Erythroblast (primary cell): Measurements from ENCODE around the gene ZNF609.

ENCODE experiments used
- DNase-seq, 2 experiments: peaks; one replicate each; lab custom pipeline; 2025; lab: John Stamatoyannopoulos, UW
- GATA1 ChIP-seq: IDR thresholded peaks from 2 replicates; pipeline ENCODE4 v1.6.1; 2011; ENCODE audit warnings: low read depth, mild to moderate bottlenecking, control low read depth, low read length, moderate library complexity
- POLR2A ChIP-seq: IDR thresholded peaks from 2 replicates; pipeline ENCODE4 v1.6.1; 2011; ENCODE audit warnings: mild to moderate bottlenecking, low read length

The ZNF609 gene

DNA sequence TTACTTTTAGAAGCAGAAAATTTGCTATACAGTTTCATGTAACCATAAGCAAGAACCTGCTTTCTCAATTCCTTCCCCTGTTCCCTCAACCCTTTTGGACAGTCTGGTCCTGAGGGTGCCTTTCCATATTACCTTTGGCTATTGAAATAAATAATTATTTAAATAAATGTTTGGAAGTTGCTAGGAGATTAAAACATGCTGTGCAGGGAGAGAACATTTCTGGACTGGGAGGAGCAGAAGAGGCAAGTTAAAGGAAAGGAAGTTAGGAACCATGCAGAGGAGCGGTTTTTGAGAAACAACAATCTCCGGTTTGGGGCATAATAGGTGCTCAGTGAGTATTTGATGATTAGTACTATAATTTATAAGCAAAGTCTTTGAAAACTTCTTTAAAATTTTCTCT lies 41.8 kb downstream of the ZNF609 start:
- no peak for DNase-seq
- TF ChIP-seq GATA1: no peak

DNA sequence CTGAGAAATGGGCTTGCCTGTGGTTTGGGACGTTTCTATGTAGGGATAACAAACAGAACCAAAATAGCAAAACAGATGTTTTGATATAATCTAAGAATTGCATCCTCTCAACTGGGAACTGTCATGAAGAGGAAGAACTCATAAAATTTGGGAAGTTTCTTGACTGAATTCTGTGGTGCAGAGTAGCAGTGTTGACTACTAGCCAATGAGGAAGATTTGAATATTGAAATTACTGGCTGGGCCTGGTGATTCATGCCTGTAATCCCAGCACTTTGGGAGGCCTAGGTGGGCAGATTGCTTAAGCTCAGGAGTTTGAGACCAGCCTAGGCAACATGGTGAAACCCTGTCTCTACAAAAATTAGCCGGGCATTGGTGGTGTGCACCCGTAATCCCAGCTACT lies 42.2 kb downstream of the ZNF609 start:
- no peak for DNase-seq
- TF ChIP-seq GATA1 (no peak), POLR2A (no peak)

- DNase-seq: no peak
- TF ChIP-seq POLR2A (no peak), GATA1 (no peak)
Measured at GRCh38 chr15:64503197-64503596, 42.8 kb downstream of the ZNF609 start.

- no peak for DNase-seq
- TF ChIP-seq GATA1 (no peak), POLR2A (no peak)
Measured at GRCh38 chr15:64503640-64504039, 43.3 kb downstream of the ZNF609 start.

DNA sequence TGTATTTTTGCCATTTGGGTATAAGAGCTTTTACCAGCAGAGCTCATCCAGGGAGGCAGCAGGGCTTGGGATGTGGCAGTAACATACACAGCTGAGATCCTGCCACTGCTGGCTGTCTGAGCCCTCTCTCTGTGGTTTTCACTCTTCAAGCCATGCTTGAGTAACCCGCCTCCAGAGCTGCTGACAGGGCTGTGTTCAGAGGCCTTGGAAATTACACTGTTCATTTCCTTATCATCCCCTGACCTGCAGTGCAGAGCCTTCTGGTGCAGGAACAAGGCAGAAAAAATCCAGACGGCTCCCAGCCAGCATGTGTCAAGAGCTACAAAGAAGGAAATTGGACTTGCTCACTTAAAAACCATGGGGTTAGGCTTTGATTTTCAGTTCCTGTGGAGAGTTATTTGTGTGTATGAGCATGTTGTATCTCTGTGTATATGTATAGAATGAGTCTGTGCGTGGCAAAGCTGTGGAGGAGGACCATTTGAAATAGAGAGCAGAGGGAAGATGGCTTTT lies 47.0 kb downstream of the ZNF609 start:
- DNase-seq: peak; percentile 66 to 77
- no peak for TF ChIP-seq POLR2A
- TF ChIP-seq GATA1: no peak

DNA sequence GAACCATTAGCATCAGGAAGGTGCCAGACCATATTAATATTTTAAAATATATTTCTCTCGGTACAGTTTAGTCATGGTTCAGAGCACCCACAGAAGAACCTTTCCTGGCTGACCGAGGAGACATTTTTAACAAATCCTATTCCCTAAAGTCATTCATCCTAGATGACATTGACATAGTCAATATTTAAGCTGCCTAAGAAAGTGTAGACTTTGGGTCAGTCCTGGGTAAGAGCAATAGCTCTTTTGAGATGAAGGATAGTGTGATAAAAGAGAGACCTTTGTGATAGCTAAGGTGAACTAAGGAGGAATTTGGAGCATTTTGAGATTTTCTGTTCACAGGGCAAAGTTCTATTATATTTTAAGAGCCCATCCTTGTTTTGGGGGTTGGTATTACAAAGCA lies 47.5 kb downstream of the ZNF609 start:
- DNase-seq: no peak
- no peak for TF ChIP-seq GATA1
- no peak for TF ChIP-seq POLR2A

GRCh38 chr15:64513823-64514222 lies 53.4 kb downstream of the ZNF609 start:
- DNase-seq: no peak
- no peak for TF ChIP-seq GATA1
- no peak for TF ChIP-seq POLR2A

GRCh38 chr15:64515196-64515595 lies 54.8 kb downstream of the ZNF609 start:
- TF ChIP-seq GATA1 (no peak), POLR2A (no peak)
- DNase-seq: no peak

- no peak for DNase-seq
- no peak for TF ChIP-seq POLR2A
- TF ChIP-seq GATA1: no peak
Measured at GRCh38 chr15:64515825-64516224, 55.4 kb downstream of the ZNF609 start.

GRCh38 chr15:64519897-64520296 lies 59.5 kb downstream of the ZNF609 start:
- DNase-seq: no peak
- no peak for TF ChIP-seq POLR2A
- no peak for TF ChIP-seq GATA1

DNA sequence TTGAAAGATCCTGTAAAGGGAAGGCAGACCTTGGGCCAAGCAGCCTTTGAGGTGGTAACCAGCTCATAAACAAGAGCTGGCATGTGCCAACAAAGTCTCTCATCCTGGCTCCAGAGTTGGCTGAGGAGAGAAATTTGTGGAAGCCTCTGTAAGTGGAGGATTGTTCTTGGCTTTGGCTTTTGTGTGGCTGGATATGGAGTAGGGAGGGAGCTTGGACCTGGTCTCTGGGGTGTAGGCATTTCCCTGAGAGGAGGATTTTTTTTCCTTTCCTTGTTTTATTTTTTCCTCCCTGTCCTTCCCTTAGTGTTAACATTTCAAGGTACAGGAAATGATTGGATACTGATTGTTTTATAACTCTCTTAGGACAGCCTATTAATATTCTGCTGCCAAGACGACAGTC lies 60.8 kb downstream of the ZNF609 start:
- no peak for DNase-seq
- TF ChIP-seq GATA1 (no peak), POLR2A (no peak)

DNA sequence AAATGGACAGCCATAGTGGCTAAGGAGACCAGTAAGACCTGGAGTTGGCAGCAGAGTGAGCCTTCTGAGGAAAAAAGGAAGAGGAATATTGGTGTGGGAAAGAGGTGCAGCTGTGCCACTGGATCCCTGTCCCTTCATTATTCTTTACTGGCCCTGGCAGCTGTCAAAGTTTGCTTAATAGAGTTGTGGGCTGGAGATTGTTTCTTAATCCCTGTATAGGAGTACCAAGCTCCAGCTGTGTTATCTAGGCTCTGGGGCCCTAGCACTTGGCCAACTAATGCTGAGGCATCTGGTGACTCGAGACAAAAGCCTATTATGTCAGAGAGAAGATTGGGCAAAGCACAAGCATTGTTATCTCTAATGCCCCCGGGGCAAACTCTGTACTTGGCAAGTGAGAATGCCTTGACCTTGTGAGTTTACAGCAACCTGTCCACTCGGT lies 61.4 kb downstream of the ZNF609 start:
- DNase-seq: peak; percentile 78 to 93
- peak; percentile 25 for TF ChIP-seq GATA1
- TF ChIP-seq POLR2A: no peak

DNA sequence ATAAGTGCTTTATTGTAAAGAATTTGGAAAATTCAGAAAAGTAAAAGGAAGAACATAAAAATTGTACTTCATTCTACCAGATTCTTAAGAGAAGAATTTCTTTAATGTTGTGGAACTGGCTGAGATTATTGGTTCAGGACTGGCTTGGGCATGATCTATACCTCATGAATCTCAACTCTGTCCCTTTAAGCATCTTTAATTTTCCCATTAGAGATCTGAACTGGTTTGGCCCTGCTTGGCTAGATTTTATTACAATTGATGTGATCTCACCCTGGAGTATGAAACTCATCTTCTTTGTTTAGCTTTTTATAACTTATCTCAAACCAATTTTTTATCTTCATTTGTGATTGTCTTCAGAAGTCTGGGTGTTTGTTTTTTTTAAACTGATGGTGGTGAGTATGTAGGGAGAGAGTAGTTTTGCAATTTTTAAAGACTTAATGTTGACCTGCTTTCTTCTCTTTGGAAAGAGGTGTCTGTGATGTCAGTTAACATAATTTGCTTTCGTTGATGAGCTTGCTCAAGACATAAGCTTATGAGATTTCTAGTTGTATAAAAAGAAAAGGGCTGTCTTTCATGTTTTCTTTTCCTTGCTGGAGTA lies 61.9 kb downstream of the ZNF609 start:
- no peak for DNase-seq
- TF ChIP-seq GATA1: no peak
- no peak for TF ChIP-seq POLR2A

DNA sequence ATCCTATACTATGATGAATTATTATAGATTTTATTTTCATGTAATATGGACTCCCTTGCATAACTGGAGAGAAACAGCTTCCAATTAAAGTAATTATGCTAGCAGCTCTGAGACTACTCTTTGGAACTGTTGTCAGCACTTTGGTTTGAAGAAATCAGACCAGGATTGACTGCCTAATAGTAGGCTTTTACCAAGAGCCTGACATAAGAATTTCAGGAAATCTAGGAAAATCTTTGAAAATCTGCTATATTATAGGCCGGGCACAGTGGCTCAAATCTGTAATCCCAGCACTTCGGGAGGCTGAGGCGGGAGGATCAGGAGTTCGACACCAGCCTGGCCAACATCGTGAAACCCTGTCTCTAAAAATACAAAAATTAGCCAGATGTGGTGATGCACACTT lies 62.9 kb downstream of the ZNF609 start:
- no peak for DNase-seq
- TF ChIP-seq GATA1: no peak
- no peak for TF ChIP-seq POLR2A

DNA sequence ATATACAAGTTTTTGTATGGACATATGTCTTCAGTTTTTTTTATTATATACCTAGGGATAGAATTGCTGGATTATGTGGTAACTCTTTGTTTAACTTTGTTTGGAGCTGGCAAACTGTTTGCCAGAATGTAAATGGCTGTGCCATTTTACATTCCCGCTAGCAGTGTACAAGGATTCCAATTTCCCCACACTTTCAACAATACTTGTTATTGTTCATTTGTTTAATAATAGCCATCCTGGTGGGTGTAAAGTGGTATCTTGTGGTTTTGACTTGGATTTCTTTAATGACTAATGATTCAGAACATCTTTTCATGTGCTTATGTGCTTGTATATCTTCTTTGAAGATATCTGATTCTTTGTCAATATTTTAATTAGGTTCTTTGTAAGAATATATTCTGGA lies 64.4 kb downstream of the ZNF609 start:
- DNase-seq: no peak
- TF ChIP-seq POLR2A (no peak), GATA1 (no peak)
